Heart left ventricle (tissue), 13 donors: ENCODE measurements around the gene PBX1.

ENCODE experiments used
- POLR2A ChIP-seq, 2 donors: fragments of 450-650 bp; IDR thresholded peaks; one replicate each; pipeline ENCODE4 v1.6.1; 2017; ENCODE audit warnings: antibody characterized with exemption in 2 of 2, mild to moderate bottlenecking in 2 of 2, moderate library complexity in 2 of 2
- TF ChIP-seq, protein P1 (sequence below), 12 donors: fragments of 200-600 bp; sonication (generic) in 4 of 12; IDR thresholded peaks; one replicate each; pipeline versions ENCODE4 v1.5.0 to v1.8.0; 2018 to 2022; ENCODE audit warnings: antibody characterized with exemption in 12 of 12, mild to moderate bottlenecking in 5 of 12
- donor health status: ischemic (EF 13 %, LVEDD 7.1; RV severe dilation, severe dysfunction).
- donor health status: DM: no; HTN: yes; CAD: no.
- donor health status: DM: no; HTN: no; CAD: no.
- donor health status: ischemic (EF 25% LVEDD 6.9; RV normal size, moderate dysfunction).
- donor health status: ischemic (EF 25% LVEDD 5.7; RV mildly dilated, moderate dysfunction).
- donor health status: ischemic (EF 35%, LVEDD 5.7; RV mildly dilated, moderate dysfunction).
- donor health status: nonischemic (EF 11% LVEDD 7.7; RV severe dilation, severe dysfunction).
- donor health status: DM: yes; HTN: yes; CAD: no.
- donor health status: PGD.
- donor health status: ischemic (EF 29% LVEDD 5.4; RV normal size, mild dysfunction).
- donor health status: nonischemic (EF 23%, LVEDD 6.1; RV moderate dilation, normal function).

DNA sequence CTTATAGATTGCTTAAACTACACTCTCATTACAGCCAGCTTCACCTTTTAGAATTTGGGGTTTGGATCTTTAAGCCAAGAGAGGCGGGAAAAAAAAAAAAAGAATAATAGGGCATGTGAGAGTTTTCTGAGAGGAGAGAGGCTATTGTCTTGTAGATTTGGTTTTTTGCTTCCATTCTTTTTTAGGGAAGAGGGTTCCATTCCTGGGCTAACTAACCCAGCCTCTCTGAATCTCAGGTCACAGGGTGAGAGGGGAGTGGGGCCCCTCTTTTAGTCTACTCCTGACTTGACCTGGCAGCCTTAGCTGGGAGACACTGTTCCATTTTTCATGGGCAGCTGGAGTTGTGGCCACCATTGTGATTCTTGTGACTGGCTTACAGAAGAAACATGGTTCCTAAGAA, 24.2 kb downstream of the PBX1 start:
- no peak for TF ChIP-seq POLR2A (IDR thresholded peaks at IDR 0.05)
- TF ChIP-seq, protein P1, sequence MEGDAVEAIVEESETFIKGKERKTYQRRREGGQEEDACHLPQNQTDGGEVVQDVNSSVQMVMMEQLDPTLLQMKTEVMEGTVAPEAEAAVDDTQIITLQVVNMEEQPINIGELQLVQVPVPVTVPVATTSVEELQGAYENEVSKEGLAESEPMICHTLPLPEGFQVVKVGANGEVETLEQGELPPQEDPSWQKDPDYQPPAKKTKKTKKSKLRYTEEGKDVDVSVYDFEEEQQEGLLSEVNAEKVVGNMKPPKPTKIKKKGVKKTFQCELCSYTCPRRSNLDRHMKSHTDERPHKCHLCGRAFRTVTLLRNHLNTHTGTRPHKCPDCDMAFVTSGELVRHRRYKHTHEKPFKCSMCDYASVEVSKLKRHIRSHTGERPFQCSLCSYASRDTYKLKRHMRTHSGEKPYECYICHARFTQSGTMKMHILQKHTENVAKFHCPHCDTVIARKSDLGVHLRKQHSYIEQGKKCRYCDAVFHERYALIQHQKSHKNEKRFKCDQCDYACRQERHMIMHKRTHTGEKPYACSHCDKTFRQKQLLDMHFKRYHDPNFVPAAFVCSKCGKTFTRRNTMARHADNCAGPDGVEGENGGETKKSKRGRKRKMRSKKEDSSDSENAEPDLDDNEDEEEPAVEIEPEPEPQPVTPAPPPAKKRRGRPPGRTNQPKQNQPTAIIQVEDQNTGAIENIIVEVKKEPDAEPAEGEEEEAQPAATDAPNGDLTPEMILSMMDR (IDR thresholded peaks at IDR 0.05): no peak
